HEK293 (cell line): ENCODE results near the gene SH3PXD2B.

ENCODE experiments used
- KLF9 ChIP-seq: fragments of 450-650 bp; formaldehyde crosslinking; IDR thresholded peaks from 2 replicates; pipeline ENCODE4 v1.5.1; 2016; ENCODE audit warnings: missing biosample characterization, missing genetic modification characterization, low read depth
- ZBTB20 ChIP-seq: fragments of 450-650 bp; formaldehyde crosslinking; IDR thresholded peaks from 2 replicates; pipeline ENCODE4 v1.5.1; 2016; ENCODE audit warnings: missing biosample characterization, missing genetic modification characterization
- ZBTB21 ChIP-seq: fragments of 450-650 bp; formaldehyde crosslinking; IDR thresholded peaks from 2 replicates; pipeline ENCODE4 v1.5.1; 2017; ENCODE audit warnings: missing biosample characterization, missing genetic modification characterization
- ZBTB48 ChIP-seq: fragments of 450-650 bp; formaldehyde crosslinking; IDR thresholded peaks from 2 replicates; pipeline ENCODE4 v1.5.1; 2016; ENCODE audit warnings: missing biosample characterization, missing genetic modification characterization
- ZBTB7A ChIP-seq: fragments of 450-650 bp; formaldehyde crosslinking; IDR thresholded peaks from 2 replicates; pipeline ENCODE4 v1.5.1; 2016; ENCODE audit warnings: low read depth, missing biosample characterization, missing genetic modification characterization
- ZBTB8A ChIP-seq: fragments of 450-650 bp; formaldehyde crosslinking; IDR thresholded peaks from 2 replicates; pipeline ENCODE4 v1.5.1; 2016; ENCODE audit warnings: missing biosample characterization, missing genetic modification characterization
- ZFHX2 ChIP-seq: fragments of 450-650 bp; formaldehyde crosslinking; conservative IDR thresholded peaks from 2 replicates; pipeline ENCODE4 v1.5.1; 2016; ENCODE audit warnings: missing biosample characterization, missing genetic modification characterization
- ZNF596 ChIP-seq: fragments of 450-650 bp; IDR thresholded peaks from 2 replicates; pipeline ENCODE4 v1.5.0; 2018; ENCODE audit warnings: missing biosample characterization, mild to moderate bottlenecking, missing genetic modification characterization, moderate library complexity
- ZNF629 ChIP-seq: fragments of 450-650 bp; formaldehyde crosslinking; IDR thresholded peaks from 2 replicates; pipeline ENCODE4 v1.5.1; 2017; ENCODE audit warnings: missing biosample characterization, missing genetic modification characterization
- TF ChIP-seq, protein P1 (sequence below): fragments of 450-650 bp; formaldehyde crosslinking; IDR thresholded peaks from 2 replicates; pipeline ENCODE4 v1.5.1; 2016; ENCODE audit warnings: missing biosample characterization, missing genetic modification characterization
- TF ChIP-seq, protein P2 (sequence below): fragments of 450-650 bp; formaldehyde crosslinking; IDR thresholded peaks from 2 replicates; pipeline ENCODE4 v1.5.1; 2016; ENCODE audit warnings: missing biosample characterization, missing genetic modification characterization
- TF ChIP-seq, protein P3 (sequence below): IDR thresholded peaks from 2 replicates; pipeline ENCODE4 v1.6.1; 2011; ENCODE audit warnings: mild to moderate bottlenecking, low read depth, low read length, borderline replicate concordance
- TF ChIP-seq, protein P4 (sequence below): fragments of 450-650 bp; formaldehyde crosslinking; IDR thresholded peaks from 2 replicates; pipeline ENCODE4 v1.5.1; 2016; ENCODE audit warnings: missing biosample characterization, missing genetic modification characterization
- TF ChIP-seq, protein P5 (sequence below): fragments of 450-650 bp; formaldehyde crosslinking; IDR thresholded peaks from 2 replicates; pipeline ENCODE4 v1.5.1; 2017; ENCODE audit warnings: missing biosample characterization, missing genetic modification characterization
- TF ChIP-seq, protein P6 (sequence below): fragments of 450-650 bp; formaldehyde crosslinking; IDR thresholded peaks from 2 replicates; pipeline ENCODE4 v1.5.1; 2016; ENCODE audit warnings: missing biosample characterization, missing genetic modification characterization
- TF ChIP-seq, protein P7 (sequence below): fragments of 450-650 bp; formaldehyde crosslinking; IDR thresholded peaks from 2 replicates; pipeline ENCODE4 v1.5.1; 2016; ENCODE audit warnings: missing biosample characterization, missing genetic modification characterization, borderline replicate concordance

SH3PXD2B gene

DNA sequence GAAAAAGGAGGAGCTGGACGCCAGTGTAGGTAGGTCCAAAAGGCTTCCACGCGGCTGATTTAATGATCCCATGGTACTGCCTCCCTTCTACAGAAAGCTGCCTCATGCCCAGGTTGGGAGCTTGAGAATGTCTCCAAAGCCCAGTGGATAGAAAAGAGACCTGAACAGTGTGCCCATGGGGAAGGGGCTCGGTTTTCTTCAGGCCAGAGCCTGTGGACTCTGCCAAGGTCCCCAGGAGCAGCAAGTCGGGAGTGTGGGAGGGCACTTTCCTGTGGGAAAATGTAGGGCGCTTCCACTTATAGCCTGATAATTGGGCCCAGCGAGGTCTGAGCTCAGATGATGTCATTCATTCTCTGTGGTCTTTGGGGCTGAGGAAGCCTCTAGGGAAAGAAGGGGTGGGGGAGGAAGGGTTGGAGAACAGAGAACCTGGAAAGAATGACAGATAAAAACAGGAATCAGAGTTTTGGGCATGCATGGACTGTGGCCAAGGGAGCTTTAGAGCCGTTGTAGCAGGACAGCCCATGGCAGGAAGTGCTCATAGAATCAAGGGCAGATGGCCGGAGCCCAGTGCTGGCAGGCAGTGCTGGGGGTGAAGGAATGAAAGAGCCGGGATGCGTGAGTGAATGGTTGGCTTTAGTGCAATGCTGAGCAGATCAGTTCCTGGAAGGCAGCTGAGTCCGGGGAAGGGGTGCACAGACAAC, 42.5 kb upstream of the SH3PXD2B start (continued):
- TF ChIP-seq, protein P1, sequence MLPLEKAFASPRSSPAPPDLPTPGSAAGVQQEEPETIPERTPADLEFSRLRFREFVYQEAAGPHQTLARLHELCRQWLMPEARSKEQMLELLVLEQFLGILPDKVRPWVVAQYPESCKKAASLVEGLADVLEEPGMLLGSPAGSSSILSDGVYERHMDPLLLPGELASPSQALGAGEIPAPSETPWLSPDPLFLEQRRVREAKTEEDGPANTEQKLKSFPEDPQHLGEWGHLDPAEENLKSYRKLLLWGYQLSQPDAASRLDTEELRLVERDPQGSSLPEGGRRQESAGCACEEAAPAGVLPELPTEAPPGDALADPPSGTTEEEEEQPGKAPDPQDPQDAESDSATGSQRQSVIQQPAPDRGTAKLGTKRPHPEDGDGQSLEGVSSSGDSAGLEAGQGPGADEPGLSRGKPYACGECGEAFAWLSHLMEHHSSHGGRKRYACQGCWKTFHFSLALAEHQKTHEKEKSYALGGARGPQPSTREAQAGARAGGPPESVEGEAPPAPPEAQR (tag by site-specific recombination), result no peak
- TF ChIP-seq, protein P2, sequence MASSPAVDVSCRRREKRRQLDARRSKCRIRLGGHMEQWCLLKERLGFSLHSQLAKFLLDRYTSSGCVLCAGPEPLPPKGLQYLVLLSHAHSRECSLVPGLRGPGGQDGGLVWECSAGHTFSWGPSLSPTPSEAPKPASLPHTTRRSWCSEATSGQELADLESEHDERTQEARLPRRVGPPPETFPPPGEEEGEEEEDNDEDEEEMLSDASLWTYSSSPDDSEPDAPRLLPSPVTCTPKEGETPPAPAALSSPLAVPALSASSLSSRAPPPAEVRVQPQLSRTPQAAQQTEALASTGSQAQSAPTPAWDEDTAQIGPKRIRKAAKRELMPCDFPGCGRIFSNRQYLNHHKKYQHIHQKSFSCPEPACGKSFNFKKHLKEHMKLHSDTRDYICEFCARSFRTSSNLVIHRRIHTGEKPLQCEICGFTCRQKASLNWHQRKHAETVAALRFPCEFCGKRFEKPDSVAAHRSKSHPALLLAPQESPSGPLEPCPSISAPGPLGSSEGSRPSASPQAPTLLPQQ (tag by site-specific recombination), result peak; percentile 29; the same call in 1 of the 2 replicates
- TF ChIP-seq, protein P3, sequence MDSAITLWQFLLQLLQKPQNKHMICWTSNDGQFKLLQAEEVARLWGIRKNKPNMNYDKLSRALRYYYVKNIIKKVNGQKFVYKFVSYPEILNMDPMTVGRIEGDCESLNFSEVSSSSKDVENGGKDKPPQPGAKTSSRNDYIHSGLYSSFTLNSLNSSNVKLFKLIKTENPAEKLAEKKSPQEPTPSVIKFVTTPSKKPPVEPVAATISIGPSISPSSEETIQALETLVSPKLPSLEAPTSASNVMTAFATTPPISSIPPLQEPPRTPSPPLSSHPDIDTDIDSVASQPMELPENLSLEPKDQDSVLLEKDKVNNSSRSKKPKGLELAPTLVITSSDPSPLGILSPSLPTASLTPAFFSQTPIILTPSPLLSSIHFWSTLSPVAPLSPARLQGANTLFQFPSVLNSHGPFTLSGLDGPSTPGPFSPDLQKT, result no peak
- TF ChIP-seq ZNF596 (tag by site-specific recombination) (no peak), KLF9 (tag by site-specific recombination) (no peak), ZBTB8A (tag by site-specific recombination) (peak; percentile 46), ZNF629 (tag by site-specific recombination) (0 out of 2 replicates have a peak, but pooled peaks have one; percentile 51), ZFHX2 (tag by site-specific recombination) (peak; percentile 56; the same call in 1 of the 2 replicates), ZBTB7A (tag by site-specific recombination) (no peak), ZBTB48 (peak; percentile 40; the same call in 1 of the 2 replicates), ZBTB20 (tag by site-specific recombination) (0 out of 2 replicates have a peak, but pooled peaks have one; percentile 34), ZBTB21 (tag by site-specific recombination) (peak; percentile 75; the same call in 1 of the 2 replicates)
- TF ChIP-seq, protein P4, sequence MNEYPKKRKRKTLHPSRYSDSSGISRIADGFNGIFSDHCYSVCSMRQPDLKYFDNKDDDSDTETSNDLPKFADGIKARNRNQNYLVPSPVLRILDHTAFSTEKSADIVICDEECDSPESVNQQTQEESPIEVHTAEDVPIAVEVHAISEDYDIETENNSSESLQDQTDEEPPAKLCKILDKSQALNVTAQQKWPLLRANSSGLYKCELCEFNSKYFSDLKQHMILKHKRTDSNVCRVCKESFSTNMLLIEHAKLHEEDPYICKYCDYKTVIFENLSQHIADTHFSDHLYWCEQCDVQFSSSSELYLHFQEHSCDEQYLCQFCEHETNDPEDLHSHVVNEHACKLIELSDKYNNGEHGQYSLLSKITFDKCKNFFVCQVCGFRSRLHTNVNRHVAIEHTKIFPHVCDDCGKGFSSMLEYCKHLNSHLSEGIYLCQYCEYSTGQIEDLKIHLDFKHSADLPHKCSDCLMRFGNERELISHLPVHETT, result no peak
- TF ChIP-seq, protein P5, sequence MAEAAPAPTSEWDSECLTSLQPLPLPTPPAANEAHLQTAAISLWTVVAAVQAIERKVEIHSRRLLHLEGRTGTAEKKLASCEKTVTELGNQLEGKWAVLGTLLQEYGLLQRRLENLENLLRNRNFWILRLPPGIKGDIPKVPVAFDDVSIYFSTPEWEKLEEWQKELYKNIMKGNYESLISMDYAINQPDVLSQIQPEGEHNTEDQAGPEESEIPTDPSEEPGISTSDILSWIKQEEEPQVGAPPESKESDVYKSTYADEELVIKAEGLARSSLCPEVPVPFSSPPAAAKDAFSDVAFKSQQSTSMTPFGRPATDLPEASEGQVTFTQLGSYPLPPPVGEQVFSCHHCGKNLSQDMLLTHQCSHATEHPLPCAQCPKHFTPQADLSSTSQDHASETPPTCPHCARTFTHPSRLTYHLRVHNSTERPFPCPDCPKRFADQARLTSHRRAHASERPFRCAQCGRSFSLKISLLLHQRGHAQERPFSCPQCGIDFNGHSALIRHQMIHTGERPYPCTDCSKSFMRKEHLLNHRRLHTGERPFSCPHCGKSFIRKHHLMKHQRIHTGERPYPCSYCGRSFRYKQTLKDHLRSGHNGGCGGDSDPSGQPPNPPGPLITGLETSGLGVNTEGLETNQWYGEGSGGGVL (tag by site-specific recombination), result peak; percentile 29; the same call in 1 of the 2 replicates
- TF ChIP-seq, protein P6, sequence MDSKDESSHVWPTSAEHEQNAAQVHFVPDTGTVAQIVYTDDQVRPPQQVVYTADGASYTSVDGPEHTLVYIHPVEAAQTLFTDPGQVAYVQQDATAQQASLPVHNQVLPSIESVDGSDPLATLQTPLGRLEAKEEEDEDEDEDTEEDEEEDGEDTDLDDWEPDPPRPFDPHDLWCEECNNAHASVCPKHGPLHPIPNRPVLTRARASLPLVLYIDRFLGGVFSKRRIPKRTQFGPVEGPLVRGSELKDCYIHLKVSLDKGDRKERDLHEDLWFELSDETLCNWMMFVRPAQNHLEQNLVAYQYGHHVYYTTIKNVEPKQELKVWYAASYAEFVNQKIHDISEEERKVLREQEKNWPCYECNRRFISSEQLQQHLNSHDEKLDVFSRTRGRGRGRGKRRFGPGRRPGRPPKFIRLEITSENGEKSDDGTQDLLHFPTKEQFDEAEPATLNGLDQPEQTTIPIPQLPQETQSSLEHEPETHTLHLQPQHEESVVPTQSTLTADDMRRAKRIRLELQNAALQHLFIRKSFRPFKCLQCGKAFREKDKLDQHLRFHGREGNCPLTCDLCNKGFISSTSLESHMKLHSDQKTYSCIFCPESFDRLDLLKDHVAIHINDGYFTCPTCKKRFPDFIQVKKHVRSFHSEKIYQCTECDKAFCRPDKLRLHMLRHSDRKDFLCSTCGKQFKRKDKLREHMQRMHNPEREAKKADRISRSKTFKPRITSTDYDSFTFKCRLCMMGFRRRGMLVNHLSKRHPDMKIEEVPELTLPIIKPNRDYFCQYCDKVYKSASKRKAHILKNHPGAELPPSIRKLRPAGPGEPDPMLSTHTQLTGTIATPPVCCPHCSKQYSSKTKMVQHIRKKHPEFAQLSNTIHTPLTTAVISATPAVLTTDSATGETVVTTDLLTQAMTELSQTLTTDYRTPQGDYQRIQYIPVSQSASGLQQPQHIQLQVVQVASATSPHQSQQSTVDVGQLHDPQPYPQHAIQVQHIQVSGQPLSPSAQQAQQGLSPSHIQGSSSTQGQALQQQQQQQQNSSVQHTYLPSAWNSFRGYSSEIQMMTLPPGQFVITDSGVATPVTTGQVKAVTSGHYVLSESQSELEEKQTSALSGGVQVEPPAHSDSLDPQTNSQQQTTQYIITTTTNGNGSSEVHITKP, result peak; percentile 71
- TF ChIP-seq, protein P7, sequence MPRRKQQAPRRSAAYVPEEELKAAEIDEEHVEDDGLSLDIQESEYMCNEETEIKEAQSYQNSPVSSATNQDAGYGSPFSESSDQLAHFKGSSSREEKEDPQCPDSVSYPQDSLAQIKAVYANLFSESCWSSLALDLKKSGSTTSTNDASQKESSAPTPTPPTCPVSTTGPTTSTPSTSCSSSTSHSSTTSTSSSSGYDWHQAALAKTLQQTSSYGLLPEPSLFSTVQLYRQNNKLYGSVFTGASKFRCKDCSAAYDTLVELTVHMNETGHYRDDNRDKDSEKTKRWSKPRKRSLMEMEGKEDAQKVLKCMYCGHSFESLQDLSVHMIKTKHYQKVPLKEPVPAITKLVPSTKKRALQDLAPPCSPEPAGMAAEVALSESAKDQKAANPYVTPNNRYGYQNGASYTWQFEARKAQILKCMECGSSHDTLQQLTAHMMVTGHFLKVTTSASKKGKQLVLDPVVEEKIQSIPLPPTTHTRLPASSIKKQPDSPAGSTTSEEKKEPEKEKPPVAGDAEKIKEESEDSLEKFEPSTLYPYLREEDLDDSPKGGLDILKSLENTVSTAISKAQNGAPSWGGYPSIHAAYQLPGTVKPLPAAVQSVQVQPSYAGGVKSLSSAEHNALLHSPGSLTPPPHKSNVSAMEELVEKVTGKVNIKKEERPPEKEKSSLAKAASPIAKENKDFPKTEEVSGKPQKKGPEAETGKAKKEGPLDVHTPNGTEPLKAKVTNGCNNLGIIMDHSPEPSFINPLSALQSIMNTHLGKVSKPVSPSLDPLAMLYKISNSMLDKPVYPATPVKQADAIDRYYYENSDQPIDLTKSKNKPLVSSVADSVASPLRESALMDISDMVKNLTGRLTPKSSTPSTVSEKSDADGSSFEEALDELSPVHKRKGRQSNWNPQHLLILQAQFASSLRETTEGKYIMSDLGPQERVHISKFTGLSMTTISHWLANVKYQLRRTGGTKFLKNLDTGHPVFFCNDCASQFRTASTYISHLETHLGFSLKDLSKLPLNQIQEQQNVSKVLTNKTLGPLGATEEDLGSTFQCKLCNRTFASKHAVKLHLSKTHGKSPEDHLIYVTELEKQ (tag by site-specific recombination), result no peak
